Ramos (cell line): Measurements from ENCODE around the gene C2orf68.
"Not testable (repeated sequence)": the region's sequence is repeated elsewhere in the genome, so short reads cannot be mapped to it uniquely, and the experiment has no call there.

Source experiments
- in situ Hi-C: fragments of 300-500 bp; cut with MboI; formaldehyde crosslinking; loops from one replicate; pipeline ENCODE4 v1.14.3; 2022; ENCODE audit warnings: low sequenced_read_pairs; ENCODE audit not compliant: unreplicated experiment

C2orf68 gene

DNA sequence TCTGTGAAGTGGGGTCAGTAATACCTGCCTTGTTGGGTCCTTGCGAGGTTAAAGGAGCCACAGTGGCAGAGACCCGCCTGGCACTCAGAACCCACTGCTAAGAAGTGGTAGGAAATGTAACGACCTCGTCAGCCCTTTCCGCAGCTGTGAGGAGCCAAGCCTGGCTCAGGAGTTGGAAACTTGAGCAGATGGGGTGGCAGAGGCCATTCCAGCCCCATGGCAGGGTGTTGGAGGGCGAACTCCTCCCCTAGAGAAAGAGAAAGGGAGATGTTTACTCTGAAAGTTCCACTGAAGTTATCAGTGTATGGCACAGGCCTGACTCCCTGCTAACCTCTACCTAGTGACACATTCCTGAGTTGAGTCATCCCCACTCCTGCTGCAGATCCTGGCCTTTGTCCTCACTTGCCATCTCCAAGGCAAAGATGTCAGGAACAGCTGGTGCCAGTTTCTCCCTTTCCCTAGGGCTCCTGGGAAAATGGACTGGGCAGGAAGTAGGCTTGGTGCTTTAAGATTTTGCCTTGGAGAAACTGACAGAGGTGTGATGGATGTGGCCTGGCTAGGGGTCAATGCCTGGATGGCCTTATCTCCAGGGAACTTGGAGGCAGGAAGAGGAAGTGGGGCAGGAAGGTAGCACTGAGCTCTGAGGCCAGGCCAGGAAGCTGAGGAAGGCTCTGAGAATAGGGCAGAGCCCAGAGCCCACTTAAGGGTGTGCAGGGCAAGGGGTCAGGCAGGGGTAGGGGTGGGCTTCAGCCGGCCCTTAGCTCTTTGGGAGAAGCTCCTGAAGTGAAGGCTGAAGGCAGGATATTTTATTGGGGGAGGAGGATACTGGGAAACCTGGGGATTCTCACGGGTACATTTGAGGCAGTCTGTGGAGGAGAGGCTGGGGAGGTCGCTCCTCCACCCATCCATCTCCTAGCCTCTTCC is 26.7 kb downstream of the C2orf68 start:
- in situ Hi-C loops, result no loop called here

DNA sequence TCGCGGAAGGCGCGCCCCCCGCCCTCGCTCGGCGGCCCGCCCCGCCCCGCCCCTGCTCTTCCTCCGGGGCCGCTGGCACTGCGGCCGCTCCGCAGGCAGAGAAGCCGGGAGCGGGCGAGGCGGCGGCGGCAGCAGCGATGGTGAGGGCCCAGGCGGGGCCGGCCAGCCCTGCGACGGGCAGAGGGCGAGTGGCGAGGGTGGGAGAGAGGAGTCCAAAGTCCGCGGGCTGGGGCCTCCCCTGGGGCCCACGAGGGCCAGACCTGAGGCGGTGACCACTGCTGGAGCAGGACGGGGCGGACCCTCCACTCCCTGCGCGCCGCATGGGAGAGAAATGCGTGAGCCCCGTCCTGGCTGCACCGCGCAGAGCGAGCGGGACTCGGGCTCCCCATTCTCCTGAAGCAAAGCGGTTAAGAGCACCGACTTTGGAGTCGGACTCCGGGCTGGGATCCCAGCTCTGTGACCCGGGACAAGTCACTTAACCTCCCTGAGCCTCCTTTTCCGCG is 27.5 kb downstream of the C2orf68 start, which contains the start of gene VAMP5:
VAMP5 (plus strand) TSS at position 78 of the 503 bp plus-strand sequence; CDS start at position 138, 60 bp downstream.
- in situ Hi-C loops, result no loop called here

DNA sequence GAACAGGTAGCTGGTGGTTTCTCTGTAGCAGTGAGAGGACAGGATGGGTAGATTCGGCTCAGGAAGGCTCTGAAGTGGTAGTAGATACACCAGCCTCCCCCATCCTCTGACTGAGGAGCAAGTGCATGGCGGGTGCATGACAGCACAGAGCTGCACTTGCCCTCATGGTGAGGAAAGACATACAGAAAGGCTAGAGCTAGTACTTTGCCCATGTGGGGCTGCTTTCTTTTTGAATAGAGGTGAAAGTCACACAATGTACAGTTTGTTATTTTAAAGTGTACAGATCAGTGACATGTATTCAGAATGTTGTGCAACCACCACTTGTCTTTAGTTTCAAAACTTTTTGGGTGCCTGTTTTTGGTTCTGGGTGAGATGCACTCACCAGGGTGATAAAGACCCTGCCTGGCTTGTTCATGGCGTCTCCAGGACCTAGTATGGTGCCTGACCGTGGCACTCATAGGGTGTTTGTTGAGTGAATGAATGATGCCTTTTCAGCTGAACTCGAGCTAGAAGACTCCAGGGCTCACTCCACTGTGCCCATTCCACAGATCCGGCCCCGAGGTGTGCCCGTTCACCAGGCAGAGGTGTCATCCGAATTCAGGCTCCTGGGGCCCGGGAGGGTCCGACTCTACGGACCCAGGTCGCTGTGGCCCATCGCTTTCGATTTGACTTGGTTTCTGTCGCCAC is 28.1 kb downstream of the C2orf68 start:
- in situ Hi-C loops, result no loop called here

DNA sequence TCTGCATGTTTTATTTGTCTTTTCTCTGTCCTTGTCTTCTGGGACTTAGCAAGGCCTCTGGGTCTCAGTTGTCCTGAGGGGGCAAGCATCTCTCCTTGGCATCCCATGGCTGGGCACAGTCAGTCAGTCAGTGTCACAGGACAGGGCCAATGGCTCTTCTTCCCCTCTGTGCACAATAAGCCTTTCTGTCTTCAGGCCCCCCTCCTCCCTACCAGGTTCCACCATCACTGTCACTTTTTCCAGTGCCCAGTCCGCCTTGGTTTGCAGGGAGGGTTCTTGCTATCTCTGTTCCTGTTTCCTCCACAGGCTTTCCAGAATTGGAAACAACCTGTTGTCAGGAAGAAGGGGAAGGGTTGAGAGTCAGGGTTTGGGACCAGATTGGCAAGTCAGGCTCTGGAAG is 29.4 kb downstream of the C2orf68 start:
- in situ Hi-C loops, result no loop called here

DNA sequence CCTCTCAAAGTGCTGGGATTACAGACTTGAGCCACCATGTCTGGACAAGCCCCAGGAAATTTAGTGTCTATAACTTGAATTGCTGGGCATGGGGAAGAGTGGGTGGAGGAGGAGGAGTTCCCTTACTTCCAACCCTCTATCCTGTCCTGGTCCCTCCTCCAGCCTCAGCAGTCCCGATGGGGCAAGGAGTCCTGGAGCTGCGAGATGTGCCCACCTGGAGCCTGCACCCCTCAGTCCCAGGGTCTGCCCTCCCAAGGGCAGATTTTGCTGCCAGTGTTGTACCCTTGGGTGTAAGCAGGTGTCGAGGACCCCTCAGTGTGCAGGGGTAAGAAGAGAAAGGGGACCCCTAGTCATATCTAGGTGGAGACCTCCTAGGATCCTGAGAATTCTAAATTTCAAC is 31.7 kb downstream of the C2orf68 start:
- in situ Hi-C loops, result no loop called here

DNA sequence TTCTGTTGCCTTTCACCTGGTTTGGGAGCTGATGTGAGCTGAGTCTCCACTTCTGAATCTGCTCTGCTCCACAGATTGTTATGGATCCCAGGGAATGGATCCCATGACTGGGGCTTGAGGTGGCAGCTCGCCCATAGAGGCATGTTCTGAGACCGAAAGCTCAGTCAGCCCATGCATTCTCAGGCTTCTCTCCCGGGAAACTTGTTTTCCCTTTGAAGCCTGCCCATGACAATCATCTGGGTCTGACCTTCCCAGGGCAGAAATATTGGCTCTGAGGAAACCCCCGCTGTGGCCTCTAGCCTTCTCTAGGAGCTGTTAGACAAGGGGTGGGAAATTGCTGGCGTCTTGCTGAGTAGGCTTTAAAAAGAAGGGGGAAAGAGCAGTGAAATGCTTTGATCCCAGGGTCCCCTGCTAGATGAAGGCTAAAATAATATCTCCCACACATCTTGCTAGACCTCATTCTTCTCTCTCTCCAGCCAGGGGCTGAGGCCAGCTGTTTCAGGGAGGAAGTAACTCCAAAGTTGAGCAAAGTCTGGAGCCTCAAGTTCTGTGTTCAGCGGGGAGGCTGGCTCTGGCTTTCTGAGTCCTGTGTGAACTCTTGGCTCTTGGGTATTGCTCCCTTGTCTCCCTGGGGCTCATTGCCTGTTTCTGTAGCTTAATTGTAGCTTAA is 32.5 kb downstream of the C2orf68 start:
- in situ Hi-C loops, result no loop called here

DNA sequence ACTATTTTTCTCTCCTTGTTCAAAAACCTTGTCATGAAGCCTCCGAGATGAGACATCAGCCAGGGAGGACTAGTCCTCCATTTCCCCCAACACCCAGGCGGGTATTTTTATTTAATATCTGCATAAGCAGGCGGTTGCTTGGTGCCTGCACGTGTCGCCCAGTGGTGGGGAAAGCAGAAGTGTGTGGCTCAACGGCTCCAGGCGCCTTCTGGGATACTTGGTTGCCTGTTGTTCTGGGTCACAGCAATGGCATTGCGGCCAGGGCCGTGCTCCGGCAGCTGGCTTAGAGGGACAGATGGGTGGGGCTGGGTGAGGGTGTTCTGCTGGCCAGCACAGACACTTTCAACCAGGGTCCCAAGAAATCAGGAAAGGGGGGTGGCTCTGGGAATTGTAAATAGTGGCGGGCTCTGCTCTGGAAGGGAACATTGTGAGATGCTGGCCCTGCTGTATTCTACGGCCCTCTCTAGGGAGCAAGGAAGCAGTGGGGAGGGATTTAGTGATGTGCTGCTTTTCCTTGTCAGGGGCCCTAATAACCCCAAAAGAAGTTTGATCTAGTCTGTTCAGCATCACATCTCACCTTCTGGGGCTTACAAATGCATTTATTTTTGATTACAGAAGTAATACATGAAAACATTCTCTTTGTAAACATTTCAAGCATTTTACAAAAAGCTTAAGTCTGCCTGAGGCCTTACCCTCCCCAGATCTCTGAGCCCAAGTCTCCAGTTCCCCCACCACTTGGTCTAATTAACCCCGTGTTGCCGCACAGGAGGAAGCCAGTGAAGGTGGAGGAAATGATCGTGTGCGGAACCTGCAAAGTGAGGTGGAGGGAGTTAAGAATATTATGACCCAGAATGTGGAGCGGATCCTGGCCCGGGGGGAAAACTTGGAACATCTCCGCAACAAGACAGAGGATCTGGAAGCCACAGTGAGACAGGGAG is 33.4 kb downstream of the C2orf68 start:
- in situ Hi-C loops, result no loop called here

DNA sequence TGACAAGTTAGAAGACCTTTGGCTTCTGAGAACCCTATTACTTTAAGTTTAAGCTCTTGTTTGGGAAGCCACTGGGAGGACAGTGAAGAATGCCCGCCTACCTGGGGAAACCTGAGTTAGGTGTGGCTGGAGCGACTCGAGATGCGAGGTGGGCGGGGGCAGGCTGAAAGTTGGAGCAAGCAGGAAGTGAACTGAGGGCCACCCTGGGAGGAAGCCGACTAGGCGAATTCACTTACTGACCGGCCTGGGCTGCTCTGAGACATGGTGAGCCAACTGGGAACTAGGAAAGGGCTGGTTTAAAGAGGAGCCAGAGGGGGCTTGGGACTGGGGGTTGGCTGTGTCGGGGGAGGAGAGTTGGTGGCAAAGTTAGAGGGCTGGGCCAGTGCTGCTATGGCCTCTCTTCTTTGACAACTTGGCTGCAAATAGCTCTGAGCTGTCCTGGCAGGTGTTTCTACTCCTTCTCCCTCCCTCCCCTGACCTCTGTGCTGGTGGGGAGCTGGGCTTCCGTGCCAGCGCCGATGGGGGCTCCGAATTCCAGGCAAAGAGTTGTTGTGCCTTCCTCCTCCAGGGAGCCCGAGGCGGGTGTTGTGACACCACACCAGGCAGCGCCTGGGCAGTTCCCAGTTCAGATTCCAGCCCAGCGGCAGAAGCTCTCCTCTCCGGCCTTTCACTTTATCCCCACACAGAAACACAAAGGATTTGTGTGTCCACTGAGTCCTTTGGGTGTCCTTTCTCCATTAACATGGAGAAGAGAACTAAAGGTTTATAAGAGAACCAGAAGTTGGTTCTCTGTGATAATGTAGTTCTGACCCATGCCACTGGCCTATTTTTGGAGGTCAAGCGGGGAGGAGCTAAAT is 34.3 kb downstream of the C2orf68 start, which contains the start of gene VAMP8:
VAMP8 (plus strand) TSS at position 201 of the 857 bp plus-strand sequence; CDS start at position 262, 61 bp downstream.
- in situ Hi-C loops, result no loop called here

DNA sequence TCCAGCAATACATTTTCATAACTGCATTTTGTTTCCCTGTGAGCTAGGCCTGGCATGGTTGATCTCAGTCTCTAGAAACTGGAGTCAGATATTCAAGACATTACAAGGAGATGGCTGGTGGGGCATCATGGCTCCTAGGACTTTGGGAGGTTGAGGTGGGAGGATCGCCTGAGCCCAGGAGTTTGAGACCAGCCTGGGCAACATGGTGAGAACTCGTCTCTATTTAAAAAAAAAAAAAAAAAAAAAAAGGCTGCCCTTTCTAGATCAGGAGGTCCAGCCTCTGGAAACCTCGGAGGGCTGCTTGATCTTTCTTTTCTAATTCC is 34.8 kb downstream of the C2orf68 start:
- in situ Hi-C loops, result no loop called here

DNA sequence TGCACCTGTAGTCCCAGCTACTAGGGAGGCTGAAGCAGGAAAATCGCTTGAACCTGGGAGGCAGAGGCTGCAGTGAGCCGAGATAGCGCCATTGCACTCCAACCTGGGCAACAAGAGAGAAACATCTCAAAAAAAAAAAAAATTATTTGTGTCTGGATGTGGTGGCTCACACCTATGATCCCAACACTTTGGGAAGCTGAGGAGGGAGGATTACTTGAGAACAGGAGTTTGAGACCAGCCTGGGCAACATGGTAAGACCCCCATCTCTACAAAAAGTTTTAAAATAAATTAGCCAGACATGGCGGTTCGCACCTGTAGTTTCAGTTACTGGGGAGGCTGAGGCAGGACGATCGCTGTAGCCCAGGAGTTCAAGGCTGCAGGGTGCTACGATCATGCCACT is 36.1 kb downstream of the C2orf68 start:
- in situ Hi-C loops, result no loop called here

DNA sequence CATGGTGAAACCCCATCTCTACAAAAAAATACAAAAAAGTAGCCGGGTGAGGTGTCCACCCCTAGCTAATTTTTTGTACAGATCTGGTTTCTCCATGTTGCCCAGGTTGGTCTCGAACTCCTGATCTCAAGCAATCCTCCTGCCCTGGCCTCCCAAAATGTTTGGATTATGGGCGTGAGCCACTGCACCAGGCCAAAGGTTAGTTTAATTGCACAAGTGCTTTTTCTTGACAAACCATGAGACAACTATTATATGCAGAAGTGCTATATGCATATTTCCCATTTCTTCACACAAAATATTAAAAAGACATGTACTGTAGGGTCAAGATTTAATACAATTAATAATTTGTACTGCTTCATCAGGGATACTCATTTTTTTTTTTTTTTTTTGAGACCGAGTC is 45.6 kb downstream of the C2orf68 start:
- in situ Hi-C loops, result no loop called here

DNA sequence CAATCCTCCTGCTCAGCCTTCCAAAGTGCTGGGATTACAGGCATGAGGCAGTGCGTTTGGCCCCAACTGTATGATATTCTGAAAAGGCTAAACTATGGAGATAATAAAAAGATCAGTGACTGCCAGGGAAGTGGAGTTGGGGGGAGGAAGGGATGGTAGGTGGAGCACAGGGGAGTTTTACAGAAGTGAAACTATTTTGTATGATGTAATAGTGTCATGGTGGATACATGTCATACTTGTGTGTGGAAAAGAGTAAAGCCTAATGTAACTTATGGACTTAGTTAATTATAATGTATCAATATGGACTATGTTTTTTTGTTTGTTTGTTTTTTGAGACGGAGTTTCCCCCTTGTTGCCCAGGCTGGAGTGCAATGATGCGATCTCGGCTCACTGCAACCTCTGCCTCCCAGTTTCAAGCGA is 47.7 kb downstream of the C2orf68 start:
- in situ Hi-C loops, result no loop called here

DNA sequence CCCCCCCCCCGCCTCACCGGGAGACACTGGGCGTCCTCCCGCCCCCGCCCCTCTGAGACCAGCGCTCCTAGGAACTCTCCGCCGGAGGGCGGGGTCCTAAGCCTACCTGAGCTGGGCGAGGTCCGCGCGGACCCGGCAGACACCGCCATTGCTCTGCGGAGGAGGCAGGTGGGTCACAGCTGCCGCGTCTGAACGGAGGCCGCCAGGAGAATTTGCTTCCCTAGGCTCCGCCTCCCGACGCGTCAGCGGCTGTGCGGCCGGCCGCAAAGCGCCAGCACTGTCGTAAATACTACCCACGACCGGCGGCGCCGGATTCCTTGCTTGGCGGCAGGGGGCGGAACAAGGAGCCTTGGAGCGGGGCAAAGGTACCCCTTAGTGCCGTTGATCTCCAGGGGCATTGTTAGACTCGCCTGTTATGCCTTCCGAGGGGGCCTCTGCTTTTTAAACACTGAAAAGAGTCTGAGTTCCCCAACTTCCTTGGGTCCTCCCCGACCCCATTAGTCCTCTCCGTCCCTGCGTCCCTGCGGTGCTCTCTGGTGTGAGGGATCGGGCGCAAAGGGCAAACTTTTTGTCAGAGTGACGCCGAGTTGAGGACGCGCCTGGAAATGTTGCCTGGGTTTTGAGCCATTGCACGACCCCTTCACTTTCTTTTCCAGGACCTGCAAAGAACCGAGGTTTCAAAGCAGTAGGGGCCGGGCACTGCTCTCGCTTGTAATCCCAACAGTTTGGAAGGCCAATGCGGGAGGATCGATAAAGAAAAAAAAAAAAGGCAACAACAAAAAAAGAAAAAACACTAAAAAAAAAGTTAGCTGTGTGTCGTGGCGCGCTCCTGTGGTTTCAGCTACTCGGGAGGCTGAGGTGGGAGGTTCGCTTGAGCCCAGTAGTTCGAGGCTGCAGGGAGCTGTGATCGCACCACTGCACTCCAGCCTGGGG is 50.3 kb downstream of the C2orf68 start, which contains the start of gene GGCX:
GGCX (minus strand) TSS at position 214 of the 933 bp plus-strand sequence; CDS start at position 149, 65 bp downstream.
- in situ Hi-C loops, result no loop called here

DNA sequence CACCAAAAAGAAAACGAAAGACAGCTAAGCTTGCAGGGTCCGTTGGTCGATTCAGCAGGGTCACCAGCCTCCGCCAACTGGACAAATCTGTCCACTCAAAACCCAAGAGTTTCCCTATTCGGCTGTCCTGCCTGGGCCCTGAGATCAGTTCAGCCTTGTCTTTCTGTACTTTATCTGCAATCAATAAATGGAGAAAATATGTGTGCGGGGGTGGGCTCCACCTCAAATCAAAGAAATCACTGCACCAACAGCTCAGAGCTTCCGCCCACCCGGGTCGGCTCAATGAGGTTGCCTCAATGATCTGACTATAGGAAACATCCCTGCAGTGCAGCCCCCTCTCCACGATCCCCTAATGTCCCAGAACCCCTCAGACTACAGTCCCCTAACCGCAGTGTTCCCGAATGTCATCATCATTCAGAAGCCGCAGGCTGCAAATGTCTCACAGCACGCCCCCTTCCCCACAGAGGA is 51.0 kb downstream of the C2orf68 start:
- in situ Hi-C loops, result no loop called here

DNA sequence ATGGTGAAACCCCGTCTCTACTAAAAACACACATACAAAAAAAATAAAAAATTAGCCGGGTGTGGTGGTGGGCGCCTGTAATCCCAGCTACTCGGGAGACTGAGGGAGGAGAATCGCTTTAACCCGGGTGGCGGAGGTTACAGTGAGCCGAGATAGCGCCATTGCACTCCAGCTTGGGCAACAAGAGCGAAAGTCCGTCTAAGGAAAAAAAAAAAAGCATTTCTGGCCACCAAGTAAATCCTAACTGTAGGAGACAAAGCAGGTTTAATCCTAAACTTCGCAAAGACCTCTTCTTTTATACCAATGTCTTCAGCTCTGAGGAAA is 51.5 kb downstream of the C2orf68 start:
- in situ Hi-C loops, result not testable (repeated sequence)

DNA sequence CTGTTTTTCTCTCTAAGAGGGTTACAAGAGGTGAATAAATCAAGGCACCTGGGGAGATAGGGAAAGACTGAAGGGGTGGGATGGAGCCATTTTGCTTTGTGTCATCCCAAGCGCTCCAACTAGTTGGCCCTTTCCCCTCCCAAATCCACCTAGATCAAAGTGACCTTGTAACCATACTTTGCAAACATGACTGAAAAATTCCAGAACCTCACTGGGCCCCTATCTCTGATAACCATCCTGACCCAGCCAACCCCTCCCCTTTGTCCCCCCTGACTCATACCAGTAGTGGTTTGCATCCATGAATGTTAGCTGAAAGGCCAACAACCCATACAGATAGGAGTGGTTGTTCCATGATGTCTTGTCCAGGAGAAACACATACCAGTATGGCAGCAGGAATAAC is 53.7 kb downstream of the C2orf68 start:
- in situ Hi-C loops, result no loop called here

DNA sequence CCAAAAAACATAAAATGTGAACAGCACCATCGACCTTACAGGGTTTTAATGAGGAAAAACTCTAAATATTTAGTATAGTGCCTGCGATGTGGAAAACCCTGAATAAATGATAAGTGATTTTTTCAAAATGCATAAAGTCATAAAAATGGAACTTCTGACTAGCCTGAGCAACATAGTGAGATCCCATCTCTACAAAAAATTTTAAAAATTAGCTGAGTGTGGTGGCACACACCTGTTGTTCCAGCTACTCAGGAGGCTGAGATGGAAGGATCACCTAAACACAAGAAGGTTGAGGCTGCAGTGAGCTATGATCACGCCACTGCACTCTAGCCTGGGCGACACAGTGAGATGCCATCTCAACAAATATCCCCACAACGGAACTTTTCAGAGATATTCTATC is 54.7 kb downstream of the C2orf68 start:
- in situ Hi-C loops, result no loop called here
